H9 (cell line): ENCODE measurements around the gene OGDH. TPM values are rescaled to one million over a fixed set of nuclear protein-coding genes. Genes with fewer than 3 reads are reported as not detected.

ENCODE experiments used
- DNase-seq: peaks from one replicate; pipeline ENCODE4 v3.0.0-alpha.2; 2017
- H2AFZ ChIP-seq: one replicate; pipeline ENCODE4 v1.6.1; 2013; ENCODE audit warnings: mild to moderate bottlenecking, low read length, control low read depth, moderate library complexity
- H2AK5ac ChIP-seq: 2 replicates; pipeline ENCODE4 v1.6.1; 2013; ENCODE audit warnings: low read length, control low read depth, mixed read lengths; ENCODE audit not compliant: insufficient read length
- H2BK120ac ChIP-seq: one replicate; pipeline ENCODE4 v1.6.1; 2013; ENCODE audit warnings: low read depth, mild to moderate bottlenecking, low read length, control low read depth, inconsistent platforms; ENCODE audit not compliant: poor library complexity, severe bottlenecking
- H2BK12ac ChIP-seq: 2 replicates; pipeline ENCODE4 v1.6.1; 2013; ENCODE audit warnings: low read length, control low read depth, mixed read lengths, low read depth; ENCODE audit not compliant: insufficient read length
- H2BK15ac ChIP-seq: 2 replicates; pipeline ENCODE4 v1.6.1; 2013; ENCODE audit warnings: low read depth, low read length, control low read depth
- H2BK20ac ChIP-seq: one replicate; pipeline ENCODE4 v1.6.1; 2013; ENCODE audit warnings: low read depth, mild to moderate bottlenecking, low read length, control low read depth, inconsistent platforms; ENCODE audit not compliant: poor library complexity, severe bottlenecking
- H2BK5ac ChIP-seq: 2 replicates; pipeline ENCODE4 v1.6.1; 2013; ENCODE audit warnings: low read length, control low read depth, mixed read lengths; ENCODE audit not compliant: insufficient read length
- H3K14ac ChIP-seq: 2 replicates; pipeline ENCODE4 v1.6.1; 2013; ENCODE audit warnings: low read length, control low read depth; ENCODE audit not compliant: insufficient read depth
- H3K18ac ChIP-seq: 2 replicates; pipeline ENCODE4 v1.6.1; 2013; ENCODE audit warnings: low read depth, mild to moderate bottlenecking, mixed read lengths, low read length, control low read depth; ENCODE audit not compliant: insufficient read length
- H3K23ac ChIP-seq: 2 replicates; pipeline ENCODE4 v1.6.1; 2013; ENCODE audit warnings: low read length, control low read depth, mixed read lengths, low read depth; ENCODE audit not compliant: insufficient read length
- H3K23me2 ChIP-seq: 2 replicates; pipeline ENCODE4 v1.6.1; 2013; ENCODE audit warnings: low read depth, mild to moderate bottlenecking, mixed read lengths, low read length, control low read depth; ENCODE audit not compliant: insufficient read length, poor library complexity, severe bottlenecking
- H3K27ac ChIP-seq: 2 replicates; pipeline ENCODE4 v1.5.1; 2013; ENCODE audit warnings: low read length, control low read depth, mixed read lengths, low read depth; ENCODE audit not compliant: insufficient read length
- H3K27me3 ChIP-seq: 2 replicates; pipeline ENCODE4 v1.6.1; 2013; ENCODE audit warnings: low read length, control low read depth, inconsistent platforms; ENCODE audit not compliant: insufficient read depth
- H3K4ac ChIP-seq: 2 replicates; pipeline ENCODE4 v1.6.1; 2013; ENCODE audit warnings: low read depth, mild to moderate bottlenecking, control low read depth, inconsistent platforms, low read length, moderate library complexity
- H3K4me1 ChIP-seq: 2 replicates; pipeline ENCODE4 v1.6.1; 2013; ENCODE audit warnings: low read length, control low read depth, inconsistent platforms; ENCODE audit not compliant: insufficient read depth
- H3K4me2 ChIP-seq: 2 replicates; pipeline ENCODE4 v1.6.1; 2013; ENCODE audit warnings: low read length, control low read depth, mixed read lengths; ENCODE audit not compliant: insufficient read length, insufficient read depth
- H3K56ac ChIP-seq: 2 replicates; pipeline ENCODE4 v1.6.1; 2013; ENCODE audit warnings: low read depth, mild to moderate bottlenecking, mixed read lengths, low read length, control low read depth; ENCODE audit not compliant: insufficient read length
- H3K79me1 ChIP-seq: 2 replicates; pipeline ENCODE4 v1.6.1; 2013; ENCODE audit warnings: low read depth, mild to moderate bottlenecking, moderate library complexity, low read length, control low read depth, inconsistent platforms; ENCODE audit not compliant: insufficient read depth, poor library complexity, severe bottlenecking
- H3K79me2 ChIP-seq: 2 replicates; pipeline ENCODE4 v1.6.1; 2013; ENCODE audit warnings: low read length, control low read depth, inconsistent platforms; ENCODE audit not compliant: insufficient read depth
- H3K9ac ChIP-seq: 2 replicates; pipeline ENCODE4 v1.6.1; 2013; ENCODE audit warnings: low read length, control low read depth, mixed read lengths; ENCODE audit not compliant: insufficient read length; ENCODE audit errors: extremely low read depth
- H3K9me3 ChIP-seq: one replicate; pipeline ENCODE4 v1.6.1; 2013; ENCODE audit warnings: low read depth, low read length, inconsistent platforms; ENCODE audit not compliant: control insufficient read depth
- H3T11ph ChIP-seq: one replicate; pipeline ENCODE4 v1.6.1; 2013; ENCODE audit warnings: mild to moderate bottlenecking, low read length, control low read depth, inconsistent platforms
- H4K20me1 ChIP-seq: one replicate; pipeline ENCODE4 v1.6.1; 2013; ENCODE audit not compliant: control insufficient read depth, insufficient read length, insufficient read depth
- H4K5ac ChIP-seq: 2 replicates; pipeline ENCODE4 v1.6.1; 2013; ENCODE audit warnings: low read depth, mild to moderate bottlenecking, mixed read lengths, low read length, control low read depth; ENCODE audit not compliant: insufficient read length
- H4K8ac ChIP-seq: replicated peaks from 2 replicates; pipeline ENCODE4 v1.6.1; 2013; ENCODE audit warnings: low read length, control low read depth, mixed read lengths, low read depth; ENCODE audit not compliant: insufficient read length
- H4K91ac ChIP-seq: 2 replicates; pipeline ENCODE4 v1.6.1; 2013; ENCODE audit warnings: low read depth, mild to moderate bottlenecking, moderate library complexity, mixed read lengths, low read length, control low read depth; ENCODE audit not compliant: insufficient read length
- H3K27ac Mint-ChIP-seq, 3 experiments: 2 replicates in 2 of 3; 3 replicates in 1 of 3; pipeline ENCODE4 v1.8.0; 2020 to 2021; ENCODE audit warnings: mixed read lengths in 3 of 3, mild to moderate bottlenecking in 1 of 3, moderate library complexity in 1 of 3
- H3K27me3 Mint-ChIP-seq: 2 replicates; pipeline ENCODE4 v1.8.0; 2021; ENCODE audit warnings: low read depth, mild to moderate bottlenecking, moderate library complexity, mixed read lengths
- H3K36me3 Mint-ChIP-seq, 3 experiments: 2 replicates in 2 of 3; 3 replicates in 1 of 3; pipeline ENCODE4 v1.8.0; 2020 to 2021; ENCODE audit warnings: low read depth in 3 of 3, mixed read lengths in 3 of 3; ENCODE audit not compliant: insufficient read depth in 1 of 3
- H3K4me1 Mint-ChIP-seq, 2 experiments: 2 replicates each; pipeline ENCODE4 v1.8.0; 2020; ENCODE audit warnings: mixed read lengths in 2 of 2
- H3K4me3 Mint-ChIP-seq, 2 experiments: 2 replicates in 1 of 2; 3 replicates in 1 of 2; pipeline ENCODE4 v1.8.0; 2020 to 2021; ENCODE audit warnings: mild to moderate bottlenecking in 2 of 2, mixed read lengths in 2 of 2, moderate library complexity in 1 of 2
- H3K9me3 Mint-ChIP-seq, 2 experiments: 2 replicates in 1 of 2; 3 replicates in 1 of 2; pipeline ENCODE4 v1.8.0; 2020; ENCODE audit warnings: mild to moderate bottlenecking in 2 of 2, mixed read lengths in 2 of 2, moderate library complexity in 1 of 2
- CTCF ChIP-seq: fragments of 200-600 bp; sonication (generic); conservative IDR thresholded peaks from 3 replicates; pipeline ENCODE4 v1.8.0; 2021; ENCODE audit warnings: antibody characterized with exemption, mild to moderate bottlenecking
- WGBS: extraction: QIAGEN DNeasy Blood & Tissue Kit; methylation state at CpG from one replicate; pipeline ENCODE4 v1.1.7; 2013; ENCODE audit warnings: missing lambda C conversion rate, low lambda C conversion rate, mixed read lengths; ENCODE audit not compliant: insufficient read length; ENCODE audit errors: extremely low coverage; 5-methylcytosine and 5-hydroxymethylcytosine counted together
- total RNA-seq: library from RNA; stranded (reverse); gene quantifications from 2 replicates; pipeline ENCODE4 v1.2.1, GENCODE V29; 2021

OGDH gene
- total RNA-seq, 1 experiment from 2014 or later = 77.3 TPM

GRCh38 chr7:44645254-44645653 is 38.8 kb downstream of the OGDH start:
- DNase-seq = no peak
- Mint-ChIP-seq H3K4me3 (no peak overlapping the region), H3K27ac (0 out of 7 replicates have a peak overlapping the region, but pooled peaks of 1 of the 3 experiments have one; percentile 53), H3K36me3 (peaks cover 5 to 22% (median 12%) of the 10 kb centered on the region in 3 experiments; a peak in 6 of 7 replicates), H3K9me3 (no peaks in the 10 kb centered on the region), H3K4me1 (peaks cover under 1 to 4% of the 10 kb centered on the region in 2 experiments; a peak in 3 of 4 replicates), H3K27me3 (no peaks in the 10 kb centered on the region)
- Histone ChIP-seq H3K9ac (no peak overlapping the region), H3K27me3 (no peaks in the 10 kb centered on the region), H3K14ac (no peak overlapping the region), H3K4me2 (no peak overlapping the region), H3K18ac (no peak overlapping the region), H4K5ac (no peak overlapping the region), H4K91ac (no peak overlapping the region), H2AFZ (no peak overlapping the region), H3K79me2 (no peaks in the 10 kb centered on the region), H3K79me1 (no peaks in the 10 kb centered on the region), H2BK15ac (no peak overlapping the region), H3K4ac (no peak overlapping the region), H3K27ac (no peak overlapping the region), H3K9me3 (no peaks in the 10 kb centered on the region), H2AK5ac (no peak overlapping the region), H3K4me1 (no peaks in the 10 kb centered on the region), H2BK12ac (no peak overlapping the region), H4K8ac (no peak overlapping the region), H3K23ac (no peak overlapping the region), H3K23me2 (no peaks in the 10 kb centered on the region), H3K56ac (no peak overlapping the region), H3T11ph (no peak overlapping the region), H2BK5ac (no peak overlapping the region), H2BK120ac (no peak overlapping the region), H2BK20ac (no peak overlapping the region), H4K20me1 (no peaks in the 10 kb centered on the region)
- WGBS = no CpG with 5 or more reads among the region's 11 CpGs
- TF ChIP-seq CTCF = no peak
